RPMI8226 (cell line): ENCODE data around the gene IKZF2.
A peak's percentile ranks its signal among the peaks of the same experiment; 100 is the strongest.

Experiments
- DNase-seq: peaks from one replicate; pipeline ENCODE4 v3.0.0-alpha.2; 2015

IKZF2 gene

DNA sequence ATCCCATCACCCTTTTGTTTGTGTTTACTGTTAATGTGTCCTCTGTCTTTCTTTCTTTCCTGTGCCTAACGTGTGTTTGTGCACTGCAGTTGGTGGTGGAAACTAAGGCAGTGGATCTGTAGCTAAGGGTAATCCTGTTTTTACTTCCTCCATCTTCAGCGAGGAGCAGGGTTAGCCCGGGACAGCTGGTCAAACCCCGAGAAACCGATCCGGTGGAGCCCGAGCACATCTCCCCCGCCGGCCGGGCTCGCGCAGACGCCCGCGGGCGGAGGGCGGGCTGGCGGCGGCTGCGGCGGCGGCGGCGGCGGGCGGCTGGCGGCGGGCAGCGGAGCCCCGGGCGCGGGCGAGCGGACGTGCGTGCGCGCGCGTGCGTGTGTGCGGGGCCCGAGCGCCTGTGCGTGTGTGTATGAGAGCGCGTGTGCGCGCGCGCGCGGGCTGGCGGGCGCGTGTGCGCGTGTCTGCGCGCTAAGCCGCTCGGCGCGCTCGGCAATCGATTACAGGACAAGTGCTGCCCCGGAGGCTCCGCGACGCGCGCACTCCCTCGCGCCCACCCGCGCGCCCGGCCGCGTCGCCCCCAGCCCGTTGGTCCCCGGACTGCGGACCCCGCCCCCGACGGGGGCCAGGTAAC is at the start of gene IKZF2:
Gene IKZF2, minus strand, starts transcription at position 176 of the 628 bp plus-strand sequence. CDS start 2,983 bp downstream, outside the sequence.
- peak; percentile 80 for DNase-seq

DNA sequence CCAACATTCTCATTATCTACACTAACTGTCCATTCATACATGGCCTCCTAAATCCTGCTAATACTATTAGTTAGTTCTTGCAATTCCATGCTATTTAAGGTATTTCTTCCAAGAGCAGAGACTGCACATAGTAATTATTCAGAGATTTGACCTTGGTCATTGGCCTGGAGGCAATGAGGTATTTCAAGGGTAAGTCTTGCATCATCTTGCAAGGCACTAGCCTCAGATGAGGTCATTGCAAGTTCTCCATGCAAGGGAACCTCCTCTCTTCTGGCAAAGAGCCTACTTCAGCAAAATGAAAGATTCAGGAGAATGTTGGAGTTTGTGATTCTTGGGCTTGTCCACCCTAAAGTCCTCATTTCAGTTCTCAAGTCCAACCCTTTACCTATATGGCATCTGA is 48.5 kb upstream of the IKZF2 start:
- no peak for DNase-seq

DNA sequence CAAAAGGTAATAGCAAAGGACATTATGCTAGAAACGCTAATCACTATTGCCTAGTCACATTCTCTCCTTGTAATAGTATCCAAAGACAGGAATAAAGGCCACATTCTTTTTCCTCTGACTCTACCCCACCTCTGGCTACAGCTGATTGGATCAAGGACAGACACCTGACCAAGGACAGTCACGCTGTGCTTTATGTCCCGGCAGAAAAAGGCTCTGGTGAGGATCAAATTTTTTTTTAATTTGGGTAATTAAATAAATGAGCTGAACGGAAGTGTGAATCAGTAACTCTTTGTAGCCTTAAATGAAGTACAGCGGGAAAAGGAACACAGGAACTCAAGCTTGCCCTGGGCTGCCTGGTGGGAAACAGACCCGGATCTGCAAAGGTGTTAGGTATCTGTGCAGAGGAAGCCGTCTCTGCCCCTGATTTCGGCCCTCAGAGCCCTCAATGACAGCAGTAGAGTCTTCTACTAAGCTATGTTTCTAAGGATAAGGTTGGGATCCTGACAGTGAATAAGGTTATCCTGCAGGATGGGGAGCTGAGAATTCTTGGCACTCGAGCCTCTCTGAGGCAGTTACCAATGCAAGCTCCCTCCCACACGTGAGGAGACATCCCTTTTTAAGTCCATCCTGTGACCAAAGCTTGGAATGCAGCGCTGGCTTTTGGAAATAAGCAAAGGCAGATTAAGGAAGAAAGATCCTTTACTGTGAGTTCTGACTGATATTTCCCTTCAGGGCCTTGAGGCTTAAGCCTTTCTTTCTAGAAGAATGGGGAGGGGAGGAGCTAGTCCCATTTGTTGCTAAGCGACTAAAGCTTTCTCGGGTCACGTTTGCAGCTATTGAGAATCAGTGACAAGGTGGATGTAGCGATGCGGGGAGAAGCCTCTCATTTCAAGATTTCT is 37.8 kb upstream of the IKZF2 start:
- no peak for DNase-seq

- no peak for DNase-seq
These were observed 37.1 kb upstream of the IKZF2 start for GRCh38 chr2:213188533-213188867.

DNA sequence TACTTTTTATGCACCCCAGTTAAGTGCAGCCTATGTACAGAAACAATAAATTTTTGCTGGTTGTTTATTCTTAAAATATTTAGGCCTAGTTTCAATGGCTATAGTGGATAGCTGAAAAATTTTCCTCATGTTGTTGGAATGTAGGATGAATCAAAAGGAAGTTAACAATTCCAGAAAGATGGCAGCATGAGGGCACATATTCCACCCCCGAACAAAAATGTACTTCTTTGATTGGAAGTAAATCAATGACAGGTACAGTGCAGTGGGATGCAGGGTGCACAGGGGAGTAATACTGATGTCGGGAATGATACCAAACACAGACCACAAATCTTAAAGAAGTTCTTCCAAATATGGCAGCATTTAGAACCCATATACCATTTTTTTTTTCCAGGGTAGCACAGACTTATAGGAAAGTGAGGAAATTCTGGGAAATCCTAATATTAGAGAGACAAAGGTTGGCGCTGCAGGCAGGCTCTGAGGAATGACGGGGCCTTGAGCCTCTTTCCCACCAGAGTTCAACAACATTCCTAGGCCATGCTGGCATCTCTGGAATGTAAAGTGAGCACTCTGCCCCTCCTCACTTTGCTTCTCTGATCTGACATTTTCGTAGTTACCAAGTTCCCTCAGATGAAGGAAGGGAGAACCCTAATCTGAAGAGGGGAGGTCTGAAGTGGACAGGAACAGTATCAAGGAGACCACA is 36.6 kb upstream of the IKZF2 start:
- no peak for DNase-seq

DNA sequence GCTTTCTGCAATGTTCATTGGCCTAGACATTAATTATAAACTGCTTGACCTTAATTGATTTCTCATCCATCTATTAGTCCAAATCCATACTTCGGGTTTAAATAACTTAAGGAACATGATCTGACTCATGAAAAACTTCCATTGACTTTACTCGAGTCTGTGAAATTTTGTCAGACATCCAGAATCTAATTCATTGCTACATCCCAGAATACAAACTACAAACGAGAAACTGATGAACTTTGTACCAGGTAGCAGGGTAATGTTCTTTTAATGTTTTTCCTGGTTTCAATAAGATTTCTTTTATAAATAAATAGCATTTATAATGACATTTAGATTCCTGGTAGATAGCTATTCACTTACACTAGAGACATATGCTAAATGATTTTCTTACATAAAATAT is 36.0 kb upstream of the IKZF2 start:
- no peak for DNase-seq

- DNase-seq, result no peak
These were observed 33.9 kb upstream of the IKZF2 start for GRCh38 chr2:213185147-213185822.

- DNase-seq, result no peak
These were observed 30.3 kb upstream of the IKZF2 start for GRCh38 chr2:213181712-213182111.

GRCh38 chr2:213177679-213178078 is 26.3 kb upstream of the IKZF2 start:
- DNase-seq, result no peak

DNA sequence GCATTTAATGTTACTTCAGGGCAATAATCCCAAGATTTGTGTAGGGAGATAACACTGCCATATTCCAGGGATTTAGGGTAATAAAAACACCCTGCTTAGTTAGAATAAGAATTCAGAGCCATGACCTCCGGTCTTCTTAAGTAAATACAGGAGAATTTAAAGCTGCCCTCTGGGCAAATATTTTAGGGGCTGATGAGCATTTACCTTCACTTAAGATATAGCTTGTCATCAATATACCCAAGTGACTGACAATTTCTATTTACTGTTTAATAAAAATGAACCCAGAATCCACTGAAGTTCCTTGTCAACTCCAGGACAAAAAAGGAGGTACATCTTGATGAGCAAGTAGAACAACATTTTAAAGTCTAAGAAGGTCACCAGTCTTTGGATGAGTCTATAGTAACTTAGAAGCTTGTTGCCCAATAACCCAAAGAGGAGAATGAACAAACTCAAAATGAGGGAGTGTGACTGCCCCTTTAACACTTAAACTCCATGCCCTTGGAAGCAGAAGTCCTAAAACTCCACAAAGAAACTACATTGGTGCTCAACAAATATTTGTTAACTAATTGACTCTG is 24.3 kb upstream of the IKZF2 start:
- no peak for DNase-seq

GRCh38 chr2:213172641-213173040 is 21.2 kb upstream of the IKZF2 start:
- DNase-seq, result no peak

DNA sequence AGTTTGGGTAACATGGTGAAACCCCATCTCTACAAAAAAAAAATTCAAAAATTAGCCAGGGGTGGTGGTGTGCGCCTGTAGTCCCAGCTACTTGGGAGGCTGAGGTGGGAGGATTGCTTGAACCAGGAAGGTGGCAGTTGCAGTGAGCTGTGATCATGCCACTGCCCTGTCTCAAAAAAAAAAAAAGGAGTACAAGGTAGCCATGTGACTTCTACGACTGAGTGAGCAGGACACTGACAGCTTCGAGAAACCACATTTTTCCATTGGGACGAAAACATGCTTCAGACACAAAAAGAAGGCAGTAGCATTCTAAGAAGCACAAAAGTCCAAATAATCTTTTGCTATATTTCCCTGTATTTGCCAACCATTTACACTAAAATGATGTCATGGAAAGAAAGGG is 19.7 kb upstream of the IKZF2 start:
- no peak for DNase-seq

DNA sequence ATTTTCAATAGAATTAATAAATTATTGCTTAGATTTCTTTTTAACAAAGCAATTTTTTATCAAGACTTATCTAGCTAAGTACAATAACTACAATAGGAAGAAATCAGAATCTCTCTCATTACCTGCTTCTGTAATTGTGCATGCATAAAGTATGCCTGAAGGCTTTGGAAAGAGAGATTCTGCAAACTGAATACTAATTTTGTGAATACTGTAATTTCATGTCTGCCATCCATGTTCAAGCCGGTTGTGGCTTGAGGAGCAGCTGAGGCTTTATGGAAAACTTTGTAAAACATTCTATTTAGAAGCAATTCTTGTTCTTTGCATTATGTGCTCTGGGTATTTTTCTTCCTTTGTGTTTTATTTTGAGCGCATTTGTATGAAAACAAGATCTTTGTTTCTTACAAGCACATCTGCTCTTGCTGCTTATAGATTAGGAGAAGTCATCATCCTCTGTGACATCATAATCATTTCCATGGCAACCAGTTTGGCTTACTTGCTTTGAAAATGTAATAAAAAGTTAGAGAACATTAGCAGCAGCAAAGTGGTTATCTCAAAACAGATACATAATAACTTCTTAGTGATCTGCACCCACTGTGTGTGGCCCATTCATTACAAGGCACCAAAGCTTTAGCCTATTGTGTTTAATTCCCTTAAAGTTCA is 16.0 kb upstream of the IKZF2 start:
- no peak for DNase-seq

GRCh38 chr2:213166109-213166508 is 14.7 kb upstream of the IKZF2 start:
- no peak for DNase-seq

DNA sequence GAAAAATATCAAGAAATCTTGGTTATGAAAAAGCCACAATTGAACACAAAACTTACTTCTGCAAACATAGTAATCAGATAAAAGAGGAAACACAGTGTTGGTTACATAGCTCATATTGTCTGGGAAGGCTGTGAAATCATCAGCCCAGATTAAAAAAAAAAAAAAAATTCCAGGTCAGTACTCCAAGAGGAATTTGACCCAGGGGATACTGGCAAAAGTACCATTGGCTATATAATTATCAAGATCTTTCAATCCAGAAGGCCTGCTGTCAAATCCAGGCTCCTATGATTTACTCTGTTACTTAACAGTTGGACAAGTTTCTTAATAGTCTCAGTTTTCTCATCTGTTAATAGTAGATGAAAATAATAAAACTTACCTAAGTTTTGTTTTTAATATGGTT is 12.9 kb upstream of the IKZF2 start:
- DNase-seq, result no peak

DNA sequence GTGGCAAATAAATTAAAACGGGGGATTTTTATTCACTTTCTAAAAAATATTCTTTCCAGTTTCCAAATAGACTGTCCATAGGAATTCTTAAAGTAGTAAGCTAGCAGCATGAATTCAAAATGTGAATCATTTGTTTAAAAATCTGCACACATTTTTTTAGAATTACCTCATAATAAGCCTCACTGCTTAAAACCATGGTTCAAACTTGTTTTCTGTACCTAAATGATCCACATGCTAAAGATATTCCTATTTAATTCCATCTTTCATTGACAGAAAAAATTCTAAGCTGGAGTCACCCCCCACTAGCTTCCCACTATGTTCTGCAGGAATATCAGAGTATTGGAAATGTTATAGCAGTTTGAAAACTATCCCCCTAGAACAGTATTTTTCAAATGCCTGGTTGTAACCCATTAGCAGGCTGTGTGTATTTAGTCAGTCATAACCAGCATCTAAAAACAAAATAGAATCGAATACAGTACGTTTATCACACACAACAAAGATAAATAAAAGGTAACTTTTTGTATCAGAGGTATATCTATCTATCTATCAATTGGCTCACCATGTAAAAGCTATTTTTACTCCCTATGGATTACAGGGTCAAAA is 11.2 kb upstream of the IKZF2 start:
- no peak for DNase-seq

DNA sequence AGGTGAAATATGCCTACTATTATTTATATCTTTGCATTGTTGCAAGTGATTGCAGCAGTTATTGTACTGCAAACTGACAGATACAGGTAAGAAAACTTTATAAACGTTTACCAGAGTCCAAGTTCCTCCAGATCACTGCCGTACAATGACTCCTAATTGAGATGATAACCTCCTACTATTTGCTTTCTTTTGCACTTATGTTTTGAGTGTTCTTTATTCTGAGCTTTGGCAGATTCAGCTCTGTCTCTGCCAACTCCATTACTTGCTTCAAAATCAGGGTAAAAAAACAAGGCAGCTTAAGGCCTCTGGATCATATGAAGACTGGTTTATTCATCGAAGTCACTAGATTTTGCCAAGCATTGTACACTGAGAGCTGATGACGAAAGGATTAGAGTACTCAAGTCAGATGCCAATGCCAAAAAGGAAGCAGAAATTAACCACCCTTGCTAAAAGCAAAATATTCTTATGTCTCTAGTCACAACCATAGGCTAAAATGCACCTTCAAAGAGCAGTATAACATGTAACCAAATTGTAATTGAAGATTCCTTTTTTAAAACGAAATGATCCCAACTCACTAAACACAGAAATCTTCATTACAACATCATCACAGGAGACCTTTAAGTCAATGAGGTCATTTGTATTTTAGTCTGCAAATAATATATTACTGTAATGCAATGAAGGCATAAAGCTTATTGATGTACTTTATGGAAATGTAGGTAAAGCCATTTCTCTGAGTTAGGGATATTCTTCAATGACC is 10.5 kb upstream of the IKZF2 start:
- DNase-seq, result no peak

GRCh38 chr2:213159768-213160167 is 8.4 kb upstream of the IKZF2 start:
- no peak for DNase-seq

DNA sequence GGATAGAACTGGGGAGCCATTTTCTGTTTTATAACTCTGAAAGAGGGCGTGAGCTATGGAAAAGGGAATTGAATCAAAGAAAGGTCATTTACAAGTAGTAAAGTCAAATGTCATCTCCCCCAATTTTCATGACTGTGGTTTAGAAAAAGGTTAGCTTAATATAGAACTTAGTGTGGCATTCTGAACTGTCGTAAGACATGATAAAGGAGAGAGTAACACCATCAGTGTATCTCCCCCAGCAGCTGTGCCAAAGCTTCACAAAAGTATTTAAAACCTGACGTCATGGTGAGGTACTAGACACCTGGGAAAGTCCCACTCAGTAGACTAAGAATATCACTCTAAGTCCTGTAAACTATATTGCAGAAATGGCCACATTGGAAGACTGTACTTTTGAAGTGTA is 5.8 kb upstream of the IKZF2 start:
- DNase-seq, result no peak

DNA sequence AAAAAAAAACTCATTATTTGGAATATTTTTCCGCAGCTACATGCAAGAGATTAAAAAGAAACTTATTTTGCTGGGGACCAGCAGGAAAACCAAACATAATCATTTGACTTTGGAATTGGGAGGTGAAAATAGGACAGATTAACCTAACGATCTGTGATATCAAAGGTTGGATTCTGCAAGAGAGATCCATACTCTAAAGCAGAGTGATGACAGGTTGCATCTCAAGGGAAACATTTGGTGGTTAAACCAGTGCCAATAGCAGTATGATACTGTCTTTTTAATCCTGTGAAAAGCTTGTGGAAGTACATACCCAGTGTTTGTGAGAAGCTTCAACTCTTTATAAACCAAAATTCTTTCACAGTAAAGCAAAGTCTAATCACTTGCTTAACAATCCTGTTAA is 5.3 kb upstream of the IKZF2 start:
- no peak for DNase-seq

- no peak for DNase-seq
These were observed 1.5 kb upstream of the IKZF2 start for GRCh38 chr2:213152888-213153287.
